Caki2 (cell line): ENCODE results near the gene CERS5. TPM values are rescaled to one million over a fixed set of nuclear protein-coding genes. Genes with fewer than 3 reads are reported as not detected.
"Not testable (repeated sequence)": the region's sequence is repeated elsewhere in the genome, so short reads cannot be mapped to it uniquely, and the experiment has no call there.

Source experiments
- DNase-seq: peaks from one replicate; pipeline ENCODE4 v3.0.0-alpha.2; 2015; ENCODE audit warnings: low read depth
- in situ Hi-C: cut with HindIII; loops from 2 replicates; pipeline ENCODE4 v1.10.0; 2016; ENCODE audit warnings: low sequenced_read_pairs, low pct_unique_long_range_greater_than_20kb, mixed read lengths
- total RNA-seq: library from RNA; depleted of rRNA; stranded (reverse); fragments of >200 nt; shearing (Covaris generic); gene quantifications from 2 replicates; pipeline ENCODE4 v1.2.3, GENCODE V29; 2014; ENCODE audit warnings: low replicate concordance; rRNA removed

CERS5 gene
- total RNA-seq, 1 experiment from 2014 or later, result 47.1 TPM

DNA sequence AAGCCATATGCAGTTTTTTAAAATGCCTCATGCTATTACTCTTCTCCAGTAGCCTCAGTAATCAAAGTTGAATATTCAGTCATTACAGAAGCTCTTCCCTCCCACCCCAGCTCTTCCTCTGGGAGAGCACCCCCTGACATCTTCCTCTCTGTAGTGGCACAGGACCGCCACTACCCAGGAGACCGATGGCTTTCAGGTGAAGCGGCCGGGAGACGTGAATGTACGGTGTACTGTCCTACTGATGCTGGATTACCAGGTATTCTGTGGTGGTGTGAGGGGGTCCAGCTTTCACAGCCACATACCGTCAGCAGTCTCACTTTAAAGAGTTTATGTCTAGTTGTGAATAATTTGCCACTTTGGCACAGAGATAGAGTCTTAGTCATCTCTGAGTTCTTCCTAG lies 77.4 kb downstream of the CERS5 start:
- DNase-seq, result no peak
- in situ Hi-C loops, result no loop called here

DNA sequence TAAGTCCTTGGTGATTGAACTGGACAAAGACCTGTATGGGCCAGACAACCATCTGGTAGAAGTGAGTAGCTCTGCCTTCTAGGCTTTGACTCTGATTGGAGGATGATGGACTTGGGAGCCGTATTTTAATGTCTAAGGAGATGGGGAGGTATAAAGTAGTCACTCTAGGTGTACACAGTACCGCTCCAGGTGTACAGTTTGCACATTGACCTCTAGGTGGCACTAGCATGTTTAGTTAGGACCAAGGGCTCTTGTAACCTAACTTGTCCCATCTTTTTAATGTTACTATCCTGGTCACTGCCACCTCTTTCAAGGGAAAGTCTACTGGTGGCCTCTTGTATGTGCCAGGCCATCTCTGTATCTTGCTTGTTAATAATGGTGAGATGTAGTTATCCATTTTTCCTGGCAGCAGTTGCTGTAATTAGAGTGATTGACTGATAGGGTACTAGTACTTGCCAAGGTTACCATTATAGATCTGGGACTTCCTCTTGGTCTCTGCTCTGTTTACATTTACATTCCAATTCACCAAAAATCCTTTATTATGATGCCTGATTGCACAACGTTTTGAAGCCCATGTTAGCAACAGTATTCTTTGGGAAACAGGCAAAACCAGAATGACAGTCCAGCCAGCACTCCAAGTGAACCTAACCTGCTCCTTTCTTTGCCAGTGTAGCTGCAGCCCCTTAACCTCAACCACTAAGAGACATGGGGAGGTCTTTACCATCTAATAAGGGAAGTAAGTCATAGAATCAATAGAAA lies 78.4 kb downstream of the CERS5 start:
- peak; percentile 58 for DNase-seq
- in situ Hi-C loops, result no loop called here

DNA sequence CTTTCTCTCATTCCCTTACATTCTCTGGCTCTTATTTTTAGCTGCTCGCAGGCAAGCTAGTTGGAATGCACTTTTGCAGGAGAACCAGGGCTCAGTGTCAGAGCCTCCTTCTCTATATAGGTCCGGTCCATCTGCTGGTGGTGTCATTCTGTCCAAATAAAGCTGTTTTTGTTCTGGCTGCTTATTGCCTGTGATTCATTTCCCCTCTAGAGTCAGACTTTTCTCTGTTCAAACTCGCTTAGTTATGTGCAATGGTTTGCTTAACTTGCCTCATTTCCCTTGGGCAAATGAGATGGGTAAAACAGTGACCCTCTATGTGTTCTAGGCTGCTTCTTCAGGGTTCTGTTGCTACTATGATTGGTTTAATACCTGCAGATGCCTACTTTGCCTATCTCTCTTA lies 79.2 kb downstream of the CERS5 start:
- in situ Hi-C loops, result no loop called here
- no peak for DNase-seq

DNA sequence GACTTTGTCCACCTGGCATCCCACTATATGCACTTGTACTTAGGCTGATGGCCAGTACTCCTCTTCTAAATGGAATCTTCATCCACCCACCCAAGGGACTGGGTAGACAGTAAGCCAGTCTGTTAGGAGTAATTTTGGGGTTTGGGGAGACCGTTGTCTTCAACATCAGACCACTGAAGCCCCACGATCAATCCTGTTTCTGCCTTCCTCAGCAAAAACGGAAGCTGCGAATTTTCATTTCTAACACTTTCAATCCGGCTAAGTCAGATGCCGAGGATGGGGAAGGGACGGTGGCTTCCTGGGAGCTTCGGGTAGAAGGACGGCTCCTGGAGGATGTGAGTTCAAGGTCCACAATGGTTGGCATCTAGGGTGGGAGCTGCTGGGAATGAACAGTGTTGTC lies 80.0 kb downstream of the CERS5 start:
- in situ Hi-C loops, result no loop called here
- no peak for DNase-seq

DNA sequence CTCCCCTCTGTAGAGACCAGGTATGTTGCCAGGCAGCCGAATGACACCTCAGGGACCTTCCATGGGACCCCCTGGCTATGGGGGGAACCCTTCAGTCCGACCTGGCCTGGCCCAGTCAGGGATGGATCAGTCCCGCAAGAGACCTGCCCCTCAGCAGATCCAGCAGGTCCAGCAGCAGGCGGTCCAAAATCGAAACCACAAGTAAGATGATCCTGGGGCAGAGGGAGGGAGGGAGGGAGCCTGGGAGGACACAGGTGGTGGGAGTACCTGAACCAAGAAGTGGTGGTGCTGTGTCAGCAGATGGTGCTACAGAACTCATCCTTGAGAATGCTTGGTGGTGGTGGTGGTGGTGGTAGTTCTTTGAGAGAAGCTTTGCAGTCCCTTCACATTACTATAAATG lies 81.0 kb downstream of the CERS5 start:
- DNase-seq, result no peak
- in situ Hi-C loops, result no loop called here

DNA sequence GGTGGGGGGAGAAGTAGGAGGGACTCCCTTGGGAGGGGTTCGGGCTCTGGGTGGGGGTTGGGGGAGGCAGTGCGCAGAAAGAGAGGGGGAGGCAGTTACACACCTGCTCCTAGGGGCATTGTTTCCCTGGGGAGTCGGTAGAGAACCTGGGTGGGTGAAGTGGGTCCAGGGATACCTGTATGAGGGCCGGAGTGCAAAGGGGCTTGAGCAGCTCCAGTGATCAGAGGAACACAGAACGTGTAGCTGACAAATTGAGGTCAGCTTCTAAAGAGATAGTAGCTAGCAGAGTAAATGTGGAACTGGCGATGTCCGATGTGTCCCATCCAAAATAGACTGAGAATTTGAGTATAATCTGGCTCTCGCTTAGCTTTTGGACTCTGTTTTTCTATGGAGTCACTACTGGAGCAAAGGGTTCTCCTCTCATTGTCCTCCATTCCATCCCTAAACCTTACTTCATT lies 81.5 kb downstream of the CERS5 start:
- DNase-seq, result peak; percentile 12
- in situ Hi-C loops, result no loop called here

DNA sequence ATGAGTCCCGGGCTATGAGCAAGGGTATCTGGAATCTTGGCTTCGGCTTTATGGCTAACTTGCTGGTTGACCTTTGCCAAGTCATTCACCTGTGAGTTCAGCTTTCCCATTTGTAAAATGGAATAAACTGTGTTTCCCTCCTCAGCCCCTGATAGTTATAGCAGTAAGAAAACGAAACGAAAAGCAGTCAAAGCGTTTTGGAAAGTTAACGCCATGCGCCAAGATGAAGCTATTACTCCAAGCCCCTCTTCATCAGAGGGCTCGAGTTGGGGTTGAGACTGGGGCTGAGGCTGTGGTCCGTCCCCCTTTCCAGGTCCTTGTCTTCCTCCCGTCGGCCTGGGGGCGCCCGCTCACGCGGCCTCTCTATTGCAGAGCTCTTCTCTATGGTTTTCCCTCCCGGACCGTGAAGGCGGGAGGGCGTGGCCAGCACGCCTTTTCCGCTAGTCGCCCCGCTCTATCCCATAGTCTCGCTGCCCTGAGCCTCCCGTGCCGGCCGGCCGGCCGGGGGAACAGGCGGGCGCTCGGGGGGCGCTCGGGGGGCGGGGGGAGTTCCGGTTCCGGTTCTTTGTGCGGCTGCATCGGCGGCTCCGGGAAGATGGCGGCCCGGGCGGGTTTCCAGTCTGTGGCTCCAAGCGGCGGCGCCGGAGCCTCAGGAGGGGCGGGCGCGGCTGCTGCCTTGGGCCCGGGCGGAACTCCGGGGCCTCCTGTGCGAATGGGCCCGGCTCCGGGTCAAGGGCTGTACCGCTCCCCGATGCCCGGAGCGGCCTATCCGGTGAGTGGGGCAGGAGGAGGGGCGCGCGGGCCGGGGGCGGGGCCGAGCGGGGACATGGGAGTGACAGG lies 82.2 kb downstream of the CERS5 start, which contains the start of gene SMARCD1:
Gene SMARCD1, plus strand, starts transcription at position 568 of the 840 bp plus-strand sequence. Its CDS starts 28 bp downstream, at position 596.
- in situ Hi-C loops, result no loop called here
- DNase-seq, result peak; percentile 94

DNA sequence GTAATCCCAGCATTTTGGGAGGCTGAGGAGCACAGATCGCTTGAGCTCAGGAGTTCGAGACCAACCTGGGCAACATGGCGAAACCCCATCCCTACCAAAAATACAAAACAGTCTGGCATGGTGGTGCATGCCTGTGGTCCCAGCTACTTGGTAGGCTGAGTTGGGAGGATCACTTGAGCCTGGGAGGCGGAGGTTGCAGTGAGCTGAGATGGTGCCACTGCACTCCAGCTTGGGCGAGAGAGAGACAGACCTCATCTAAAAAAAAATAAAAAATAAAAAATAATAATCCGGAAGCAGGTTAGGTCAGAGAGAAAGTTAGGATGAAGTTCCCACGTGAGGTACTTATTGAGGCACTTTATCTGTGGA lies 82.8 kb downstream of the CERS5 start:
- DNase-seq, in situ Hi-C loops: not testable (repeated sequence)

DNA sequence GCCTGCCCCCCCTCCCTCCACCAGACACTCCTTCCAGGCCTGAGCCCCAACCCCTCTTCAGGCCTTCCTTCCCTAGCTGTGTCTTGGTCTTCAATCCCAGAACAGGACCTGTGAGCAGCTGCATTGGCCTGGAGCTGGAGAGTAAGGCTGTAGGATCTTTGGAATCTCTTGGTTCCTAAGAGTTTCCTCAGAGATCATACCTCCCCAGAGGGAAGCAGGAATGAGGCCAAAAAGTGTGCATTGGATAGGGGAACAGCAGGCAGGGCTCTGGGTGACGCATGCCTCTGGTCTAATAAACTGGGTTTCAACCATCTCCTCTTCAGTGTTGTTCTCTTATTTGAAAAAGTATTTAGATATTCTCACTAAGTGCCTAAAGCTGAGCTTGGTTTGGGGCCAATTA lies 83.9 kb downstream of the CERS5 start:
- in situ Hi-C loops, result no loop called here
- no peak for DNase-seq

DNA sequence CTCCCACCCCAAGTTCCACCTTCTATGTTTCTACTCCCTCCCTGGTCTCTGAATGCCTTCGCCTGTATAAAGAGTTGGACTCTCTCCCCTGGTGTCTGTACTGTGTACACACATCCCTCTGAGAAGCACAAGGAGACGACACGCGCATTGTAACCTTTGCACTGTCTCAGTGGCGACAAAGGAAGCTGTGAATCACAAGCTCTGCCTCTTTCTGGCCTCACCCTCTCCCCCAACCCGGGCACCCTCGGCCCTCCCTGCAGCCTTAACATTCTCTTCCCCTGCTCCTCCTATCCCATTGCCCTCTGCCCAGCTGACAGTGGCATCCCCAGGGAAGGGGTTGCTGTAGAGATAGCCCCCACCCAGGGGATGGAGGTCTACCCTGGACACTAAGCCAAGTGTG lies 84.5 kb downstream of the CERS5 start:
- DNase-seq, result no peak
- in situ Hi-C loops, result no loop called here

DNA sequence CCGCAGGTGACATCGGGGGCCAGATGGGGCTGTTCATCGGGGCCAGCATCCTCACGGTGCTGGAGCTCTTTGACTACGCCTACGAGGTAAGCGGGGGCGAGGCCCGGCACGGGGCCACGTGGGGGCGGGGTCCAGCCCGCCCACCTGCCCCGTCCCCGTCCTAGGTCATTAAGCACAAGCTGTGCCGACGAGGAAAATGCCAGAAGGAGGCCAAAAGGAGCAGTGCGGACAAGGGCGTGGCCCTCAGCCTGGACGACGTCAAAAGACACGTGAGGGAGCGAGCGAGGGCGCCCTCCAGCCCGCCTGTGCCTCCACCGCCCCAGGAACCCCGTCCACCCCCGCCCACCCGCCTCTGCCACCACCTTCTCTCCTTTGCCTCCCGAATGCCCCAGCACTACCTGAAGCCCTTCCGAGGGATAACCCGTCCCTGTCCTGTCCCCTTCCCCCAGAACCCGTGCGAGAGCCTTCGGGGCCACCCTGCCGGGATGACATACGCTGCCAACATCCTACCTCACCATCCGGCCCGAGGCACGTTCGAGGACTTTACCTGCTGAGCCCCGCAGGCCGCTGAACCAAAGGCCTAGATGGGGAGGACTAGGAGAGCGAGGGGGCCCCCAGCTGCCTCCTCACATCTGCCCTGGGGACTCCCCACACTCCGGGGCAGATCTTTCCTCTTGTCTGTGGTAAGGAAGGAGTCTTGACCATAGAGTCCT lies 85.9 kb downstream of the CERS5 start:
- in situ Hi-C loops, result no loop called here
- no peak for DNase-seq

DNA sequence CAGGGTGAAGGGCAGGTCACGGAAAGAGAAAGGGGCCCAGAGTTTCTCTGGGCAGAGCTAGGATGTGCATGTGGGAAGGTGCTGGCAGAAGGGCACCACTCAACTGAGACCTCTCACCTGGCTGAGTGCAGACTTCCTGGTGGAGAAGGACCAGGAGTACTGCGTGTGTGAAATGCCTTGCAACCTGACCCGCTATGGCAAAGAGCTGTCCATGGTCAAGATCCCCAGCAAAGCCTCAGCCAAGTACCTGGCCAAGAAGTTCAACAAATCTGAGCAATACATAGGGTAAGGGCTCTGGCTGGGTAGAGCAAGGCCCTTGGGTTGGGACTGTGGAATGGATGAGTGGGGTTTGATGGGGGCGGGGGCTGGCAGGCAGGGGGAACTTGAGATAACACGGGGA lies 87.4 kb downstream of the CERS5 start:
- in situ Hi-C loops, result no loop called here
- DNase-seq, result no peak

Other genes starting within 250 kb of the CERS5 start
- not detected in 2 replicates for gene AQP2, start 216.6 kb downstream of the CERS5 start, total RNA-seq
- not detected in 2 replicates for gene AQP5, start 205.5 kb downstream of the CERS5 start, total RNA-seq
- gene AQP6, start 194.4 kb downstream of the CERS5 start, total RNA-seq, result not detected in 2 replicates
- gene RACGAP1, start 141.9 kb downstream of the CERS5 start, total RNA-seq, result 195 and 213 TPM in 2 replicates
- gene ASIC1, start 109.8 kb downstream of the CERS5 start, total RNA-seq, result 0.74 and 5.8 TPM in 2 replicates
- 61.0 and 61.9 TPM in 2 replicates for gene SMARCD1, start 82.0 kb downstream of the CERS5 start, total RNA-seq
- gene GPD1, start 63.4 kb downstream of the CERS5 start, total RNA-seq, result not detected in 2 replicates
- 74.0 and 127 TPM in 2 replicates for gene COX14, start 55.1 kb downstream of the CERS5 start, total RNA-seq
- 22.0 and 25.7 TPM in 2 replicates for gene LIMA1, start 116.2 kb upstream of the CERS5 start, total RNA-seq
- not detected in 2 replicates for gene FAM186A, start 229.2 kb upstream of the CERS5 start, total RNA-seq
- gene LARP4, start 233.5 kb upstream of the CERS5 start, total RNA-seq, result 13.0 and 26.5 TPM in 2 replicates